HG03175 (cell line): ENCODE data around the gene BCKDHB.
A peak's percentile ranks its signal among the peaks of the same experiment; 100 is the strongest.
"Not testable (repeated sequence)": the region's sequence is repeated elsewhere in the genome, so short reads cannot be mapped to it uniquely, and the experiment has no call there.

Experiments used
- ATAC-seq: cut with Tn5 transposase; IDR thresholded peaks from one replicate; pipeline ENCODE4 v1.9.1; 2021; ENCODE audit warnings: mild to moderate bottlenecking, moderate library complexity; ENCODE audit not compliant: unreplicated experiment

Gene BCKDHB

DNA sequence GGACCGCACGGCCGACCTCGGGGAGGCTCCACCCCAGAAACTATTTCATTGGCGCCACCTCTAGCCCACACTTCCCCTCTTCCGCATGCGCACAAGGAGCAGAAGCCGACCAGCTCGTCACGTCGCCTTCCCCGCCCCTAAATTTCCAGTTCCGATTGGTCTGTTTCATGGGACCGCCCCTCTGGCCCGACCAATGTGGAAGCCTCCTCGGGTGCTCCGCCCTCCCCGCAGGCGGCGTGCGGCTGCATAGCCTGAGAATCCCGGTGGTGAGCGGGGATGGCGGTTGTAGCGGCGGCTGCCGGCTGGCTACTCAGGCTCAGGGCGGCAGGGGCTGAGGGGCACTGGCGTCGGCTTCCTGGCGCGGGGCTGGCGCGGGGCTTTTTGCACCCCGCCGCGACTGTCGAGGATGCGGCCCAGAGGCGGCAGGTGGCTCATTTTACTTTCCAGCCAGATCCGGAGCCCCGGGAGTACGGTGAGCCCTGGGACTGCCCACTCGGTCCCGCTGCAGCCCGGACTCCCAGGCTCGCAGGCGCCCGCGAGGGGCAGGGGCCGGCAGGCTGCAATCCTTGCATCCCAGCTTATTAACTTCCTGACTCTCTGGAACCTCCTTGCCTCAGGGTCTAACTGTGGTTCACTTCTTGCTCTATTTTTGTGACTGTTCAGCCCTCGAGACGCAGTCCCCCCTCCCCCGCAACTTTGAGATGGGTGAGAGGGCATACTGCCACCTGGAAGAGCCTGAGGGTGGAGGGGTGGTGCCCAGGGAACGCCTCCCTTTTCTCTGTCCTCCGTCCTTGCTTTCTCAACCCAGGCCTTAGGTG lies at the start of gene BCKDHB:
Gene BCKDHB, plus strand, starts transcription at position 254 of the 818 bp plus-strand sequence. Its CDS starts 23 bp downstream, at position 277.
- ATAC-seq: peak; percentile 99

DNA sequence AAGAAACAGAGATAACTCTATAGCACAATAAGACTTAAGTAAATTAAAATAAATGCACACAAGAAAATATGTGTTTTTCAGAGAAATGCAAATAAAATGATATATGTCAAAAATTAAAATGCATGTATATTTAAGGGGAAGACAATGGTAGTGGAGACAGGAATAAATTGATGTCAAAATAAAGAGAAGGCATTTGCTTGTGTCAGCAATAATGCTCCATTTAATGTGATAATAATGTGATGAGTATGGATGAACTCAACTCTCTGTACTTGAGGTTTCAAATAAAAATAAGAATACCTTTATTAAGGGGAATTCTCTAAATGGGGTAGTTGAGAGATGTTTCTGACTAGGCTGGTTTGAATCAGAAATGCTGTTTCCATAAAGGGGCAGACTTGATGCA lies 45.7 kb upstream of the BCKDHB start:
- ATAC-seq: no peak

- not testable (repeated sequence) for ATAC-seq
These were observed 38.3 kb upstream of the BCKDHB start for GRCh38 chr6:80068146-80068545.

DNA sequence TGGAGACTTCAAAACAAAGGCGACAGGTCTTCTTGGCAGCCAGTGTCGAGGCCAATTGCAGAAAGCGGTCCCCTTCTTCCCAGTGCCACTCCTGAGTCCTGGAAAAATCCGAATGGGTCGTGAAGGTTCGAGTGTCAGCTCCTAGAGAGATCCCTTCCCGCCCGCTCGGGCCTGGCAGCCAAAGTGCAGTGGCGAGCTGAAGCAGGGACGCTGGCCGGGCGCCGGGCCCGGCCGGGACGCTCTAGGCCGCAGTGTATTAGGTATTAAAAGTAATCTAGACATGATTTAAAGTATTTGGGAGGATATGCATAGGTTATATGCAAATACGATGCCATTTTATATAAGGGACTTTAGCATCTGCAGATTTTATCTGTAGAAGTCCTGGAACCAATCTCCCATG lies 36.0 kb upstream of the BCKDHB start:
- not testable (repeated sequence) for ATAC-seq

GRCh38 chr6:80077067-80077466 lies 29.4 kb upstream of the BCKDHB start:
- no peak for ATAC-seq

GRCh38 chr6:80088637-80089036 lies 17.8 kb upstream of the BCKDHB start:
- ATAC-seq: no peak

DNA sequence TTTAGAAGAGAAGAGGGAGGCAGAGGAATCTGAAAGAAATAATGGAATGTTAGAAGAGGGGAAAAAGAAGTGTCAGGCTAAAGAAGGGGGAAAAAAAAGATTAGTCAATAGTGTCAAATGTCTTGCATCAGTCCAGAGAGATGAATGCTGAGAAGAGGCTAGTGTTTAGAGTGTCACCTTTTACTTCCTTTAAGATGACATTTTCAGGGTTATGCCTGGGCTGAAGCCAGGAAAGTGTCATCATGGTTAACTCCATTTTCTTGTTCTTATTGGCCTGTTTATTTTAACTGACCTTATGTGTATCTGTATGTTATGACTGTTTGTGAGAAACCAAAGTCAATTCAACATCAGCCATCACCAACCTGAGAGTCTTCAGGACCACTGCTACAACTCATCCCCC lies 15.0 kb upstream of the BCKDHB start:
- ATAC-seq: no peak

DNA sequence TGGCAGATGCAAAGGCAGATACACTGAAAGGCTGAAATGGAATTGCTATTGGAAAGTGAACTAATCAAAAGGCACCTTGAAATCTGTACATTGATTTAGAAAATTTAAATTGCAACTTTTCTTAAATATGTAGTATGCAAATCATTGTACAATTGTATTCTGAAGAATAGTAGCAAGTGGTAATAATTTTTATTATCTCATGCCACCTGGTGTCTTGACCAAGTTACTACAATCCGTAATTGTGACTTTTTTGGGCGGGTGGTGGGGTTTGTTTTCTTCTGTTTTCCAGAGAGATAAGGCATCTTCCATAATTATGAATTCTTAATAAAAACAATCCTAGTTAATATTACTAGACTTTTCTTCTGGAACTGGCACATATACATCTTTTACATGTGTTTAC lies 12.5 kb upstream of the BCKDHB start:
- peak; percentile 46 for ATAC-seq

- ATAC-seq: no peak
These were observed 10.9 kb upstream of the BCKDHB start for GRCh38 chr6:80095600-80095999.

GRCh38 chr6:80098392-80098791 lies 8.1 kb upstream of the BCKDHB start:
- ATAC-seq: no peak

GRCh38 chr6:80104520-80104919 lies 2.0 kb upstream of the BCKDHB start:
- ATAC-seq: no peak

DNA sequence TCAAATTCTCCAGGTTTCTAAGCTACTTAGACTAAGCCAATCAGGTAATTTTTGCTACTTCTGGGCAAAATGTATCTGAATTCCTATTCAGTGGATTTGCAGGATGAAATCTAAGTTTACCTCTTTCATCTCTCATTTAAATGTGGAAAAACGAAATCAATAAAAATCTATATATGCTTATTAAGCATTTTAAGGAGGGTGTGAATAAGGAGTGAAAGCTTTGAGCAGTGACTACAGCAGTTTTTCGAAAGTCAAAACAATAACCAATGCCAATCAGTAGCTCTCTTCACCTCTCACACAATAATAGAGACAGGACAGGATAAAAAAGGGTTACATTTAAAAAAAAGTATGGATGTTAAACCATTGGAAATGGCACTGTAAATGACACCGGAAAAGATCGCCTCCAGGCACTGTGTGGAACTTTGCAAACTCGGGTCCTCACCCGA lies 476 bp upstream of the BCKDHB start:
- peak; percentile 15 for ATAC-seq

DNA sequence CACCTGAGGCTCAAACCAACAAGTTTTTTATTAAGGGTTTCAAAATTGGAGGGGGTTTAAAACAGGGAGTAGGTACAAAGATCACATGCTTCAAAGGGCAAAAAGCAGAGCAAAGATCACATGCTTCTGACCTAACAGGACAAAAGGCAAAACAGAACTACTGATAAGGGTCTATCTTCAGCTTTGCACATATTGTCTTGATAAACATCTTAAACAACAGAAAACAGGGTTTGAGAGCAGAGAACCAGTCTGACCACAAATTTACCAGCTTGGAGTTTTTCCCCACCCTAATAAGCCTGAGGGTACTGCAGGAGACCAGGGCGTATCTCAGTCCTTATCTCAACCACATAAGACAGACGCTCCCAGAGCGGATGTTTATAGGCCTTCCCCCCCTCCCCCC lies 16.1 kb downstream of the BCKDHB start:
- ATAC-seq: not testable (repeated sequence)

DNA sequence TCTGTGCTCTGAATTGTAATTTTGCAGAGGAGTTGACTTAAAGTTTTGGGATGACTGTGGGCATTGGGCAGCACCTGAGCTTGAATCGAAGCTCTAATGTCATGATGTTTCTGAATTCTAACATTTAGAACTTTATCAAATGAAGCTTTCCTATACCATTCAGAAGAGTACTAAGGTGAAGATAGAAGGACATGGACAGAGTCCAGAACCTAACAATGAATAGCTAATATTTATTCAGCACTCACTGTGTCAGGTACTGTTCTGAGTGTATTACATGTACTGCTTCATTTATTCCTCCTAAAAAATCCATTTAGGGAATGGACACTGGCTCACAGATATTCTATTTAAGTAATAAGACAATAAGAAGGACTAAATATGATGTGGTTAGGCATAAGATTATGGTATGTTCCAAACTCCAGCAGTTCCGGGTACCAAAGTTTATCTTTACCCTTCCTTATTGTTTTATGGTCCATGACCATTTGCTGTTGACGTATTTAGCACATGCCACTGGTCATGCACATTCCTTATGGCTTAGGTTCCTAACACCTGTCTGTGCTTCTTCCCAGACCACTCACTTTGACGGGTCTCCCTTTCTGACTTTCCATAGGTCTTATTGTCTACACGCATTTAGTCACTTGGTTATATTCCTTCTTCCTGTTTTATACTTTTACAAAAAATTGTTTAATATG lies 20.3 kb downstream of the BCKDHB start:
- ATAC-seq: no peak

DNA sequence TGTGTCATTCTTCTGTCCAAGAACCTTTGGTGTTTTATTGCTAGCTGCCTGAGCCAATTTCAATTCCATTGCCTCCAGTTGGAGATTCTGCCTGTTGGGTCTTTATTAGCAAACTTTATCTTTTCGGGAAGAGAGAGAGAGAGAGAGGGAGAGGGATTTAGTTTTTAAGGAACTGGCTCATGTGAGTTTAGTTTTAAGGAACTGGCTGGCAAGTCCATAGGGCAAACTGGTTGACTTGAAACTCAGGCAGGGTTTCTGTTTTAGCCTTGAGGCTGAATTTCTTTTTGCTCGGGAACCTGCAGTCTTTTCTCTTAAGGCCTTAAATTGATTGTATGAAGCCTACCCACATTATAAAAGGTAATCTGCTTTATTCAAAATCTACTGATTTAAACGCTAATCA lies 23.0 kb downstream of the BCKDHB start:
- ATAC-seq: no peak

- ATAC-seq: no peak
These were observed 26.5 kb downstream of the BCKDHB start for GRCh38 chr6:80133020-80133419.

GRCh38 chr6:80134065-80134464 lies 27.6 kb downstream of the BCKDHB start:
- ATAC-seq: no peak

- no peak for ATAC-seq
These were observed 36.1 kb downstream of the BCKDHB start for GRCh38 chr6:80142586-80142985.

DNA sequence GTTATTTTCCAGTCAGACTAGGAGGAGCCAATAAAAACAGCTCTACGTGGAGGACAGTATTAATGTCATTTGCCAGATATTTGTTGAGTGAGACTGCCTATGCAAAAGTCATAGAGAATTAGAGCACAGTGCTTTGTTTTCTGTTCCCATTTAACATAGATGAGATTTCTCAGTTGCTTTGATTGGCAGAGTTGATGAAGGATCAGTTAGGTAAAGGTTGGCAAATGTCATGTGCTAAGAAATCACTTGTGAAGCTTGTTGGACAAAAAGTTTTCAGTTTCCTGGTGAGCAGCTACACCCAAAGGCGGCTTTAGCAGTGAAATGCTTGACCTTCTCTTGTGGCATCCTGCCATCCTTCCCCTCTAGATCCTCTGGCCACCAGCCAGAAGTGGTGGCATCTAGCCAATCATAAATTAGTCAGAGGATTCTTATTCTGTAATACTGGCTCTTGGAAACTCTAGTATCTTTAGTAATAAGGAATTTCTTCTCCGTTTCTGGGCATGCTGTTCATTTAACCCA lies 37.0 kb downstream of the BCKDHB start:
- ATAC-seq: no peak

- no peak for ATAC-seq
These were observed 38.4 kb downstream of the BCKDHB start for GRCh38 chr6:80144753-80145315.

- peak; percentile 78 for ATAC-seq
These were observed 39.0 kb downstream of the BCKDHB start for GRCh38 chr6:80145509-80145908.

GRCh38 chr6:80145921-80146320 lies 39.5 kb downstream of the BCKDHB start:
- ATAC-seq: no peak
